ENCODE results near the gene PIK3R3.

PIK3R3 gene

GRCh38 chr1:46132529-46133180 is at the start of gene PIK3R3:
Gene PIK3R3 (minus strand): TSS chr1:46132629. CDS start chr1:46131952, 677 bp downstream.
- DNase-seq (ENCODE audit: low read depth): peak; percentile 97

- no peak for DNase-seq (ENCODE audit: low read depth)
Measured at GRCh38 chr1:46181343-46182260, 49.2 kb upstream of the PIK3R3 start.

DNA sequence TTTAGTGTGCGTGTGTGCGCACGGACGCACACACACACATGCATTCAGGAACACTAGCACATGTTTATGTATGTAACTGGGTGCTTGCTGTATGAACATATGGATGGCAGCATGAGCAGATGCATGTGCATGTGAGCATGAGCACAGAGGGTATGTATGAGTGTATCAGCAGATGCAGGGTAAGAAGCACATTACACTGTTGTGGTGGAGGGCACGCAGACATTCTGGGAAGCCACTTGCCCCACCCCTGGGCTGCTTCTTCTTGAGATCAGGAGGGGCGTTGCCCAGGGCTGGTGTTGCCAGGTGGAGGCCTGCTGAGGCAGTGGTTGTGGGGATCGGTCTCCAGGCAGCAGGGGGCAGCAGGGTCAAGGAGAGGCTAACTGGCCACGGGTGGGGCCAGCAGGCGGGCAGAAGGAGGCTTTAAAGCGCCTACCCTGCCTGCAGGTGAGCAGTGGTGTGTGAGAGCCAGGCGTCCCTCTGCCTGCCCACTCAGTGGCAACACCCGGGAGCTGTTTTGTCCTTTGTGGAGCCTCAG is 47.7 kb upstream of the PIK3R3 start:
- DNase-seq (ENCODE audit: low read depth): no peak

GRCh38 chr1:46179138-46180081 is 47.0 kb upstream of the PIK3R3 start:
- DNase-seq (ENCODE audit: low read depth): peak; percentile 77

DNA sequence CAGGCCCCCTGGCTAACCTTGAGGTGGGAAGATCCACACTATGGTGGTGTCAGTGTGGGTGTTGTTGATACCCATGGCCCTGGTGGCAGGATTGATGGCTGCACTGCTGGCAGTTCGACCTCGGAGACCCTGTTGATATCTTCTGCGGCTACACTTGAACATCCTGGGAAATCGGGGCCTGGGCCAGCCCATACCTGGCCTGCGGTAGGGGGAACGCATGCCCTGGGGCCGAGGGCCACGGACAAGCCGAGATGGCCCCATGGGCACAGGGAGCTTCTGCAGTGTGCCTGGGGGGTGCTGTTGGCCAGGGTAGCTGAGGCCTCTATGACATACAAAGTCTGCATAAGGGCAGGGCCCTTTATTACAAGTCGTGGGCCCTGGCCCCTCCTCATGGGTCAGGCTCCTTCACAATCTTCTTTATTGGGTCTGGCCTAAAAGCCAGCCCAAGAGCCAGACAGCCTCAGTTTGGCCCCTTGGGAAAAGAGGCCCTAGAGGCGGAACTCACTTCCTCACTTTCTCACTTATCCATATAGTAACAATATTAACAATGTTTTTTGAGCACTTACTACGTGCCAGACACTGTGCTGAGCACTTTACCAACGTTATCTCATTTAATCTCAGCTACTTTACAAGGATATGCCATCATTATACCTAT is 43.9 kb upstream of the PIK3R3 start, which contains the start of gene P3R3URF:
Gene P3R3URF (minus strand): TSS at position 278 of the 655 bp plus-strand sequence. CDS start 17 bp downstream, at position 261.
- DNase-seq (ENCODE audit: low read depth): no peak

DNA sequence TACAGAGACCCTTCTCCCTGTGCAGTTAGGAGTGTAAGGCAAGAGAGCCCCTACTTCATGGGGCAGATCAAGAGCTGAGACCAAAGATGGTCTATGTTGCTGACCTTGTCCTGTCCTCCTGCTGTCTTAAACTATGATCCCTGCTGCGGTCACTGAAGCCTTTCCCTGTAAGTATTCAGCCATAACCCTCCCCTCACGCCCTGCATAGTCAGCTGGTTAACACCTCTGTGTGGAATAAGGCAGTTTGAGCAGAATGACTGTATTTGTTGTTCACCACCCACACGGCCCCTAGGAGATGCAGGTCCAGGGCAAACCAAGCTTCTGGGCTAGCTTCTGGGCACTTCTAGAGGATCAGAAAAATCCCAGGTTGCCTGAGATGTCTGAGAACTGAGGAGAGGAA is 42.8 kb upstream of the PIK3R3 start:
- DNase-seq (ENCODE audit: low read depth): no peak

DNA sequence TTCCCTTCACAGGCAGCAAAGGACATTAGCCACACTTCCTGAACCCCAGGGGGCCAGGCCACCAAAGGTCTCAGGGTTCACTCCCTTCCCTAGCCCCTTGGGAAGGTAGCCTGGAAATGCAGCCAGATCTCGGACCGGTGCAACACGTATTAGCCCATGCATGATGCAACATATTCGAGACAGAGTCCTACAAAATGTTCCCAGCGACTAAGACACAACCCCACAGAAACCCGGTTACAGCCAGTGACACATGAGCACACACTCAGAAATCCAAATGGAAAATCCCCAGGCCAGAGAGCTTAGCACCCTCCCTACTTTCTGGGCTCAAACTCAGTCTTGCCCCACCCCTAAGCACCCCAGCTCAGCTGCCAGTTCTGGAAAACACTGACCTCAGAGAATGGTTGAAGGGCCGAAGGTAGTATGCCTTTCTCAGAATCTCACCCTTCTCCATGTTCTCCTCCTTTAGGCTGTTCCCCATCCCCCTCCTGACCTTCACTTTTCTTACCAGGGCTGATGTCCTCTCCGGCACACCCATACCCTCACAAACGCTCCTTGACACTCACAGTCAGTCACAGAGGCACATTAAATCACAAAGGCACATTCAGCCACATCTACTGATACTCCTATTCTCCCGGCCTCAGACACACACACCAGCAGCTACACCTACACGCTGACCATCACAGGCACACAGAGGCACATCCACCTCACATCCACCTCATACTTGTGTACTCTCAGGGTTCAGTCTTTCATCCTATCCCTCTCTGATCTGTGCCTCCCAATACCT is 42.2 kb upstream of the PIK3R3 start, which contains the start of gene TSPAN1:
Gene TSPAN1 (plus strand): TSS at position 640 of the 784 bp plus-strand sequence. CDS start 6,021 bp downstream, outside the sequence.
- no peak for DNase-seq (ENCODE audit: low read depth)

- DNase-seq (ENCODE audit: low read depth): no peak
Measured at GRCh38 chr1:46173361-46173856, 41.0 kb upstream of the PIK3R3 start.

- no peak for DNase-seq (ENCODE audit: low read depth)
Measured at GRCh38 chr1:46172321-46172720, 39.9 kb upstream of the PIK3R3 start.

- no peak for DNase-seq (ENCODE audit: low read depth)
Measured at GRCh38 chr1:46171871-46172270, 39.4 kb upstream of the PIK3R3 start.

DNA sequence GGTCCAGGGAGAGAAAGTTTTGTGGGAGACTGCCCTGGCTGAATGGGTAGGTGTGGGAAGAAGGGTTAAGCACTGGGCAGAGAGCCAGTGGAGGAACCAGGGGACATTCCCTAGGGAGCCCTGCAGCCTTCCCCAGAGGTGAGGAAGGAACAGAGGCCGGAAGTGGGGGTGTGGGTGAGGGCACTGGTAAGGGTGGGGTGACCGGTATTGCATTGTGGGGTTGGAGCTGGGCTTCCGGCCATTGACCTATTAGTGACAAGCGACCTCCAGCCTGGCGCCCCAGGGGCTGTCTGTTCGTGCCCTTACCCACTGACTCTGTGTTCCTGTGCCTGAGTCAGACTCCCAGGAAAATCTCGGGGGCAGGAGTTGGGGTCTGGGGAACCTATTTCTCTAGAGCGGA is 38.9 kb upstream of the PIK3R3 start:
- no peak for DNase-seq (ENCODE audit: low read depth)

GRCh38 chr1:46169811-46170454 is 37.5 kb upstream of the PIK3R3 start:
- DNase-seq (ENCODE audit: low read depth): no peak

- DNase-seq (ENCODE audit: low read depth): no peak
Measured at GRCh38 chr1:46168477-46168876, 36.0 kb upstream of the PIK3R3 start.

- DNase-seq (ENCODE audit: low read depth): no peak
Measured at GRCh38 chr1:46166521-46167462, 34.4 kb upstream of the PIK3R3 start.

GRCh38 chr1:46160212-46160611 is 27.8 kb upstream of the PIK3R3 start:
- DNase-seq (ENCODE audit: low read depth): no peak

GRCh38 chr1:46159516-46159915 is 27.1 kb upstream of the PIK3R3 start:
- DNase-seq (ENCODE audit: low read depth): no peak

GRCh38 chr1:46158312-46159281 is 26.2 kb upstream of the PIK3R3 start:
- DNase-seq (ENCODE audit: low read depth): no peak
